Glutamatergic neuron (in vitro differentiated cells): ENCODE data around the gene CYTH1. TPM values are rescaled to one million over a fixed set of nuclear protein-coding genes. Genes with fewer than 3 reads are reported as not detected.

Experiments used
- DNase-seq: peaks from one replicate; pipeline ENCODE4 v3.0.0; 2022
- H3K27ac Mint-ChIP-seq: one replicate; pipeline ENCODE4 v1.8.0; 2020; ENCODE audit warnings: mild to moderate bottlenecking, mixed read lengths, inconsistent platforms; ENCODE audit not compliant: unreplicated experiment
- H3K27me3 Mint-ChIP-seq: one replicate; pipeline ENCODE4 v1.8.0; 2020; ENCODE audit warnings: mild to moderate bottlenecking, moderate library complexity, mixed read lengths, inconsistent platforms; ENCODE audit not compliant: unreplicated experiment
- H3K36me3 Mint-ChIP-seq: one replicate; pipeline ENCODE4 v1.8.0; 2020; ENCODE audit warnings: mild to moderate bottlenecking, mixed read lengths, inconsistent platforms; ENCODE audit not compliant: unreplicated experiment
- H3K4me1 Mint-ChIP-seq: one replicate; pipeline ENCODE4 v1.8.0; 2020; ENCODE audit warnings: mild to moderate bottlenecking, low read depth, mixed read lengths, inconsistent platforms; ENCODE audit not compliant: unreplicated experiment
- H3K4me3 Mint-ChIP-seq: one replicate; pipeline ENCODE4 v1.8.0; 2020; ENCODE audit warnings: mild to moderate bottlenecking, mixed read lengths, inconsistent platforms; ENCODE audit not compliant: unreplicated experiment
- H3K9me3 Mint-ChIP-seq: one replicate; pipeline ENCODE4 v1.8.0; 2020; ENCODE audit warnings: mild to moderate bottlenecking, moderate library complexity, mixed read lengths, inconsistent platforms; ENCODE audit not compliant: unreplicated experiment
- total RNA-seq: library from RNA; stranded (reverse); fragmentation: NEBNext Ultra II Directional; extraction: Animal tissue kit (Norgen Biotek cat#: 25700); gene quantifications from one replicate; pipeline ENCODE4 v1.2.1, GENCODE V29; 2021; ENCODE audit not compliant: unreplicated experiment
- TF ChIP-seq, protein P1 (sequence below): fragments of 200-600 bp; sonication (generic); IDR thresholded peaks from one replicate; pipeline ENCODE4 v1.5.0; 2021; ENCODE audit not compliant: partially characterized antibody, unreplicated experiment

The CYTH1 gene
- total RNA-seq, 1 donor from 2014 or later, result 57.2 TPM

DNA sequence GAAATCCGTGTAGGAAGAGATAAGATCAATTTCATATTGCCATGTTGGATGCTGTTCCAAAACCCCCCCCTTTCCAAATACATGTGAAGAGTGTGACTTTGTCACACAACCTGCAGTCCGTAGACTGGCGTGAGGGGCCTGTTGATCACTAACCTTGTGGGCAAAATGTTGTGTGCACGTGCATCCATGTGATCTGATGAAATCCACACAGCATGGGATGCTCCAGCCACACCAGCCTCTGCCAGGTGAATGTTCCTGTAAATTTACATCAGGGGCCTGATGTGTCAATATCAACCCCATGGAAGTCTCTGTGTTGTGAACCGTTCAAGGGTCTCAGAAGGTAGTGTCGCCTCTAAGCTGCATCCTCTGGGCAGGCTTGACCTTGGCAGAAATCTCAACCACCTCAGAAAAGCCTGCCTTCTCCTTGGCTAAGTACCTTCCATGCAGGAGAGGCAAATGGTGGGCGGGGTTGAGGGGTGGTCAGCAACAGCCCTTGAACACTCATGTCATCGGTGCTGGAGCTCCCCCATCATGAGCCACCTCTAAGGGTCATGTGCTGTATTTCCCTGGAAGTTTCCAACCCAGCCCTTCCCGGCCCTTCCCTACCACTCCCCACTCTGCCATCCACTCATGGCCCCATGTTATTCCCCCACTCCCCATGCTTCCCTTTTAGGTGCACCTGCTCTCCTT, 126.7 kb downstream of the CYTH1 start:
- DNase-seq, result no peak
- no peak overlapping the region for H3K27ac Mint-ChIP-seq
- TF ChIP-seq, protein P1, sequence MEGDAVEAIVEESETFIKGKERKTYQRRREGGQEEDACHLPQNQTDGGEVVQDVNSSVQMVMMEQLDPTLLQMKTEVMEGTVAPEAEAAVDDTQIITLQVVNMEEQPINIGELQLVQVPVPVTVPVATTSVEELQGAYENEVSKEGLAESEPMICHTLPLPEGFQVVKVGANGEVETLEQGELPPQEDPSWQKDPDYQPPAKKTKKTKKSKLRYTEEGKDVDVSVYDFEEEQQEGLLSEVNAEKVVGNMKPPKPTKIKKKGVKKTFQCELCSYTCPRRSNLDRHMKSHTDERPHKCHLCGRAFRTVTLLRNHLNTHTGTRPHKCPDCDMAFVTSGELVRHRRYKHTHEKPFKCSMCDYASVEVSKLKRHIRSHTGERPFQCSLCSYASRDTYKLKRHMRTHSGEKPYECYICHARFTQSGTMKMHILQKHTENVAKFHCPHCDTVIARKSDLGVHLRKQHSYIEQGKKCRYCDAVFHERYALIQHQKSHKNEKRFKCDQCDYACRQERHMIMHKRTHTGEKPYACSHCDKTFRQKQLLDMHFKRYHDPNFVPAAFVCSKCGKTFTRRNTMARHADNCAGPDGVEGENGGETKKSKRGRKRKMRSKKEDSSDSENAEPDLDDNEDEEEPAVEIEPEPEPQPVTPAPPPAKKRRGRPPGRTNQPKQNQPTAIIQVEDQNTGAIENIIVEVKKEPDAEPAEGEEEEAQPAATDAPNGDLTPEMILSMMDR, result no peak
- peaks cover 1% of the 10 kb centered on the region for H3K9me3 Mint-ChIP-seq
- no peak overlapping the region for H3K4me3 Mint-ChIP-seq
- peaks cover 10% of the 10 kb centered on the region for H3K36me3 Mint-ChIP-seq
- H3K4me1 Mint-ChIP-seq, result no peaks in the 10 kb centered on the region
- no peaks in the 10 kb centered on the region for H3K27me3 Mint-ChIP-seq

DNA sequence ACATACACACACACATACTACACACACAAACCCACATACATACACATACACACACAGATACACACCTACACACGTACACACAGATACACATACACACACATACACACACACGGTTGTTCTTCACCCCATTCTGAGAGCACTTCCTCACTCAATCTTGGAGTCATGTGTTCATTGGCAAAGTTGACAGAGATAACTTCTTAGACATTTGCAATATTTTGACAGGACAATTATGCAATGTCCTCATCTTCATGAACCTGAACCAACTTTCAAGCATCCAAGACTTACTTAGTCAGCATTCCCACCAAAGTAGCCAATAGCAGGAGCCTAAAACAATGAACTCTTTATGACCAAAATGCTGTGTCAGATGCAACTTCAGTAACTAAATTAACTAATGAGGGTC, 127.7 kb downstream of the CYTH1 start:
- H3K27me3 Mint-ChIP-seq, result no peaks in the 10 kb centered on the region
- no peaks in the 10 kb centered on the region for H3K4me1 Mint-ChIP-seq
- H3K9me3 Mint-ChIP-seq, result peaks cover 1% of the 10 kb centered on the region

DNA sequence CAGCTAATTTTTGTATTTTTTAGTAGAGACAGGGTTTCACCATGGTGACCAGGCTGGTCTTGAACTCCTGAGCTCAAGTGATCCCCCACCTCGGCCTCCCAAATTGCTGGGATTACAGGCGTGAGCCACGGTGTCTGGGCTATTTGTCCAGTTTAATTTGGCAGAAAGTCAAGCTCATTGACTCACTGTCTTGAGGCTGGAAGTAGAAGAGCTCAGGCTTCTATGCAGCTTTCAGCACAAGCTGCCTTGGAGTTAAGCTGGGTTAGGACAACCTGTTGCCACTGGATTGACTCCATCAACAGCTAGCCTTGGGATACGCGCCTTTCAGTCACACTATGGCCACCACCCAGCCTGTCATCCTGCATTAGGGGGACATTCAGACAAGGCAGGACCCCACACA, 128.7 kb downstream of the CYTH1 start:
- no peaks in the 10 kb centered on the region for H3K9me3 Mint-ChIP-seq
- H3K4me1 Mint-ChIP-seq, result no peaks in the 10 kb centered on the region
- H3K4me3 Mint-ChIP-seq, result no peak overlapping the region
- H3K27me3 Mint-ChIP-seq, result no peaks in the 10 kb centered on the region
- H3K36me3 Mint-ChIP-seq, result no peaks in the 10 kb centered on the region
- TF ChIP-seq, protein P1, result no peak
- H3K27ac Mint-ChIP-seq, result no peak overlapping the region
- no peak for DNase-seq

More for the DNA sequence above, 127.7 kb downstream of the CYTH1 start:
- no peak for DNase-seq
- Mint-ChIP-seq H3K27ac (no peak overlapping the region), H3K36me3 (peaks cover 3% of the 10 kb centered on the region), H3K4me3 (no peak overlapping the region)
- TF ChIP-seq, protein P1, result no peak

DNA sequence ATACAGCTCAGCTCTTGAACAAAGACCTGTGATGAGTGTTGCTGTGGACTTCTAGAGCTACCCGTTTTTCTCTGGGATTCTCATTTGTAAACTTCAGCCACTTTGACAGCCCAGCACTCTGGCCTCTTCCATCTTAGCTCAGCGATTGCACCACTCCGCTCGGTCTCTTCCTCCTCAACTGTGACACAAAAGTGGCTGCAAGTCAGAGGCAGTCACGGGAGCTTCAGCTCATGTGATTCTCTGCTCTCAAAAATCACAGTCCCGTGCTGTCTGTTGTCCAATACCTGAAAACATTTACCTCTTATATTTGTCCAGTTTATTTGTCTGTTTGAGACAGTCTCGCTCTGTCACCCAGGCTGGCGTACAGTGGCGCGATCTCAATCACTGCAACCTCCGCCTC, 129.2 kb downstream of the CYTH1 start:
- Mint-ChIP-seq H3K36me3 (no peaks in the 10 kb centered on the region), H3K27me3 (no peaks in the 10 kb centered on the region), H3K27ac (no peak overlapping the region), H3K4me3 (no peak overlapping the region), H3K4me1 (no peaks in the 10 kb centered on the region), H3K9me3 (no peaks in the 10 kb centered on the region)
- no peak for DNase-seq
- TF ChIP-seq, protein P1, result no peak

DNA sequence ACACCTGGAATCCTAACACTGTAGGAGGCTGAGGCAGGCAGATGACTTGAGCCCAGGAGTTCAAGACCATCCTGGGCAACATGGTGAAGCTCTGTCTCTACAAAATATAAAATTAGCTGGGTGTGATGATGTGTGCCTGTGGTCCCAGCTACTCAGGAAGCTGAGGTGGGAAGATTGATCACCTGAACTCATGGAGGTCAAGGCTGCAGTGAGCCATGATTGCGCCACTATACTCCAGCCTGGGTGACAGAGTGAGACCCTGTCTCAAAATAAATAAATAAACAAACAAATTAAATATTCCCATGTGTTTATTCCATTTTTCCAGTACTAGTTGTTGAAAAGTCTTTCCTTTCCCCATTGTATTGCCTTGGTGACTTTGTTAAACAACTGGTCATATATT, 130.0 kb downstream of the CYTH1 start:
- no peak for DNase-seq
- Mint-ChIP-seq H3K4me3 (no peak overlapping the region), H3K27me3 (no peaks in the 10 kb centered on the region), H3K4me1 (no peaks in the 10 kb centered on the region), H3K9me3 (no peaks in the 10 kb centered on the region), H3K27ac (no peak overlapping the region), H3K36me3 (no peaks in the 10 kb centered on the region)
- TF ChIP-seq, protein P1, result no peak
